ENCODE data around the gene EXO1.

EXO1 gene

DNA sequence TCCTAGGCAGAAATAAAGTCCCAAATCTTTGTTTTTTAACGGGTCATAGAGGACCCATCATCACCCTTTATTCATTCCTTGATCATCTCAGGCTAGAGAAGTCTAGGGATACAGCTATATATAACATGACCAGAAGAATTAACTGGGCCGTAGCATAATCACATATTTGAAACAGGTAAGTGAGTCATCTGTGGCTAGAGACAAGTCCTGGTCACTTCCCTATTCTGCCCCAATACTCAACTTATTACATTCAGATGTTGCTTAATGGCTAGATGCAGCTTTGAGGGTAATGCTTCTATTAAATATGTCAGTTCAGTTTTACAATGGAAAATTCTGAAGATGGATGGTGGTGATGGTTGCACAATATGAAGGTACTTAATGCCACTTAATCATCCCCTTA, 47.0 kb downstream of the EXO1 start:
- no peak for DNase-seq

GRCh38 chr1:241896670-241896962, 48.6 kb downstream of the EXO1 start:
- no peak for DNase-seq

GRCh38 chr1:241899210-241899609, 51.2 kb downstream of the EXO1 start:
- no peak for DNase-seq

GRCh38 chr1:241900381-241900780, 52.4 kb downstream of the EXO1 start:
- no peak for DNase-seq

GRCh38 chr1:241902391-241903065, 54.5 kb downstream of the EXO1 start:
- peak; percentile 20 for DNase-seq

- DNase-seq, result no peak
Measured at GRCh38 chr1:241916196-241916595, 68.2 kb downstream of the EXO1 start.

DNA sequence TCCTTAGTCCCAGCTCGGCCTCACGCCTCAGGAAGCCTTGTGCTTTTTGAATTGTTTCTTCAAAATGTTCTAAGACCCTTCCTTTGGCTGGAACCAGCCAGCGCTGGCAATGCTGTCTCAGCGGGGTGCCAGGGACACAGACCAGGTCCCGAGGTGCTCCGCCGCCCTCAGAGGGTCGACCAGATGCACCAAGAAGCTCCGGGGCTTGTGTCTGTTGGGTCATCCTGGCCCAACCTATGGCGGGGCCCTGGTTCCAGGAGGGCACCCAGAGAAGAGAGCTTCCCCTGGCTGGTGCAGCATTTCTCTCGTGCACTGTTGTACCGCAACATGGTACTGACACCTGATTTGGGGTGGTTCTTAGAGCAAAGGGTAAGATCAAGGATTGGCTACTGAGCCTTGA, 69.5 kb downstream of the EXO1 start:
- DNase-seq, result no peak

DNA sequence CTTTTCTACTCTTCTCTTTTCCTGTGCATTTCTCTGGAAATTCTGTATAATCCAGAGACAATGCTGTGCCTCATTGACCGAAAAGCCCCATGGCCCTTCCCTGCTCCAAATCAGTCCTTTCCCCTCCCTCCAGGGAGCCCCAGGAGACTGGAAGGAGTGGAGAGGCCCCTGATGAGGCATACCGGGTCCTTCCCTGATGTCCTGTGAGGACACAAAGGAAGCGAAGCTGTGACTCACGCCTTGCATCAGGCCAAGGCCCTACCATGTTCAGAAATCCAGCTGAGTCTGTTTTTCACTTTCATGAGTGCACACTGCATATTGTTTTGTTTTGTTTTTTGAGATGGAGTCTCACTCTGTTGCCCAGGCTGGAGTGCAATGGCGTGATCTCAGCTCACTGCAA, 70.9 kb downstream of the EXO1 start:
- DNase-seq, result peak; percentile 83

DNA sequence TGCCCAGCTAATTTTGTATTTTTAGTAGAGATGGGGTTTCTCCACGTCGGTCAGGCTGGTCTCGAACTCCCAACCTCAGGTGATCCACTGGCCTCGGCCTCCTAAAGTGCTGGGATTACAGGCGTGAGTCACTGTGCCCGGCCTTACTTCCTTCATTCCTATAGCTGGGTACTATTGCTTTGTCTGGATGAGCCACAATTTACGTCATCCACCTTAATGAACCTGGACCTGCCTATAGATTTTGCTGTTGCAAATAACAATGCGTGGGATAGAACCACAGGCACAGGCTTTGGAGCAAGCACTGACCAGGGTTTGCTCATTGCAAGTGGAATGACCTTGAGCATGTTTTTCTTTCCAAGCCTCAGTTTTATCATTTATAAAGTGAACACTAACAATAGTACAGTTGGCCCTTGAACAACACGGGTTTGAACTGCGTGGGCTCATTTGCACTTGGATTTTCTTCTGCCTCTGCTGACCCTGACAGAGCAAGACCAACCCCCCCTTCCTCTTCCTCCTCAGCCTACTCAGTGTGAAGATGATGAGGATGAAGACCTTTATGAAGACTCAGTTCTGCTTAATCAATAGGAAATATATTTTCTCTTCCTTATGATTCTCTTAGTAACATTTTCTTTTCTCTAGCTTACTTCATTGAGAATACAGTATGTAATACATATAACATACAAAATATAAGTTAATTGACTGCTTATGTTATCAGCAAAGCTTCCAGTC, 76.2 kb downstream of the EXO1 start:
- no peak for DNase-seq

- no peak for DNase-seq
Measured at GRCh38 chr1:241926141-241926540, 78.1 kb downstream of the EXO1 start.

DNA sequence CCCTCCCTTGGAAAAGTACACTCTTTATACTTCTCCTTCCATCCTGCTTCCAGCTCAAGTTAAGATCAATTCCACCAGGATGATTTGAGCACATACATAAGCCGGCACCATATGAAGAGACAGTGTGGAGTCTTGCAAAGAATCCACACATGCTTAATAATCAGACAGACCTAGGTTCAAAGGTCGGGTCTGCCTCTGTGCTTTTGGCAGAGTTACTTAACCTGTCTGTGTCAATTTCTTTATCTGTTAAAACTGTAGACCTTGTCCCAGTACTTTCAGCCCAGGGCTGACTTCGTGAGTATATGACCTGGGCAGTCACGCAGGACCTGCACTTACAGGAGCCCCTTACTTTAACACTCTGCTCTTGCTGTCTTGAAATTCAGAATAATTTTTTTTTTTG, 79.3 kb downstream of the EXO1 start:
- DNase-seq, result no peak

GRCh38 chr1:241932845-241933244, 84.8 kb downstream of the EXO1 start:
- DNase-seq, result no peak

DNA sequence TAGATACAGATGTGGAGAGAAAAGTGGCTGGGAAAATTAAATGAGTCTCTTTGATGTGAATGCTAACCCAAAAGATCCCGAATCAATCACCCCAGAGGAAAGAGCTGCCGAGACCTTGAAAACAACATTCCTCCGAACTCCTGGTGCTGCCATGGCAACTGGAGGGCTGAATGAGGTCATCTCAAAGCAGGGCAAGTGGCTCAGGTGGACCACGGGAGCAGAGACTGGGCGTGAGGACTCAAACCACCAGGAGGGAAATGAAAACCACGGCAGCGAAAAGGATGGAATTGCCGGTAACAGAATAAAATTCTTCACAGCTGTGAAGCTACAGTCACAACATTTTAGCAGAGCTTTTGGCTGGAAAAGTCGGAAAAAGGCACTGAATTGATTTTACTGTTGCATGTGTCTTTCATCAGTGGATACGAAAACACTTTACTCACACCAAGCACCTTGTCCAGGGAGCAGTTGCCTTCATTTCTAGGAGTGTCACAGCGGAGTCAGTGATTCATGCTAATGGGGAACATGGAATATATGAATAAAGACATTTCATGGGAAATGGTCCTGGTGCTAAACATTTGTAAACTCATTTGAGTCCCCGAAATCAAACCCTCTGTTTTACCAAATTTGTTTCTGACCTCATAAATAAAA, 86.3 kb downstream of the EXO1 start:
- DNase-seq, result peak; percentile 74

DNA sequence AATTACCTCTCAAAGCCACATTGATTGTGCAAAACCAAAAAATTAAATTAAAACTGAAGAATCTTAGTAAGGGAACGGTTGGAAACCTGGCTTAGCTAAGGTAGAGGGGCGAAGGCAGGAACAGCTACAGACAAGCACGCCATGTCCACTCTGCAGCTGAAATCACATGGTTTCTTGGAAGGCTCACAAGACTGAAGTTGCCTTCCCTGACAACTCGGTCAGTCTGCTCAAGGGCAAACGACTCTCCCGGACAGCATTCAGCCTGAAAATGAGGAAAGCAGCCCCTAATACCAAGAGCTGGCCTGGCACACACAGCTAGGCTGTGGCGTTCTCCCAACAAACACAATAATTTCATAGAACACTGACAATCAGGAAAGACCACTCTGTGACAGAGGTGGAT, 86.9 kb downstream of the EXO1 start:
- DNase-seq, result no peak

All from fibroblast of skin of right biceps (primary cell).